Stimulated activated CD4-positive, alpha-beta T cell treated with anti-CD3 and anti-CD28 coated beads, Interleukin-4, amount 100 ng/mL, for 4 hours (primary cell): ENCODE results near the gene BZW1.
"Not testable (repeated sequence)": the region's sequence is repeated elsewhere in the genome, so short reads cannot be mapped to it uniquely, and the experiment has no call there.

Source experiments
- DNase-seq, 2 experiments: peaks; one replicate each; pipeline ENCODE4 v3.0.0-alpha.2; 2020

Gene BZW1

GRCh38 chr2:200794143-200794542, 17.6 kb upstream of the BZW1 start:
- no peak for DNase-seq

GRCh38 chr2:200795028-200795440, 16.7 kb upstream of the BZW1 start:
- DNase-seq: no peak

GRCh38 chr2:200796561-200796960, 15.1 kb upstream of the BZW1 start:
- DNase-seq: no peak

- no peak for DNase-seq
Observed at GRCh38 chr2:200797242-200797770, 14.4 kb upstream of the BZW1 start.

- DNase-seq: no peak
Observed at GRCh38 chr2:200798514-200798913, 13.2 kb upstream of the BZW1 start.

GRCh38 chr2:200800458-200800857, 11.3 kb upstream of the BZW1 start:
- DNase-seq: no peak

- DNase-seq: not testable (repeated sequence)
Observed at GRCh38 chr2:200801431-200801830, 10.3 kb upstream of the BZW1 start.

- DNase-seq: no peak
Observed at GRCh38 chr2:200809506-200810251, 2.0 kb upstream of the BZW1 start.

- no peak for DNase-seq
Observed at GRCh38 chr2:200810252-200810997, 1.3 kb upstream of the BZW1 start.

- DNase-seq: no peak
Observed at GRCh38 chr2:200810998-200811332, 745 bp upstream of the BZW1 start.

GRCh38 chr2:200812122-200813022, 662 bp downstream of the BZW1 start:
- DNase-seq: peak; percentile 59 to 63

- DNase-seq: no peak
Observed at GRCh38 chr2:200814276-200814815, 2.6 kb downstream of the BZW1 start.

- no peak for DNase-seq
Observed at GRCh38 chr2:200814917-200815316, 3.2 kb downstream of the BZW1 start.

GRCh38 chr2:200818732-200819131, 7.0 kb downstream of the BZW1 start:
- not testable (repeated sequence) for DNase-seq

- DNase-seq: no peak
Observed at GRCh38 chr2:200820573-200821234, 9.0 kb downstream of the BZW1 start.

GRCh38 chr2:200821686-200822245, 10.1 kb downstream of the BZW1 start:
- DNase-seq: no peak

GRCh38 chr2:200828104-200828503, 16.4 kb downstream of the BZW1 start:
- no peak for DNase-seq

- no peak for DNase-seq
Observed at GRCh38 chr2:200828572-200829257, 17.0 kb downstream of the BZW1 start.

GRCh38 chr2:200829258-200829655, 17.5 kb downstream of the BZW1 start:
- DNase-seq: no peak

GRCh38 chr2:200834701-200835100, 23.0 kb downstream of the BZW1 start:
- no peak for DNase-seq

GRCh38 chr2:200839513-200839912, 27.8 kb downstream of the BZW1 start:
- no peak for DNase-seq
